ENCODE data around the gene RIOK3.

Gene RIOK3, protein sequence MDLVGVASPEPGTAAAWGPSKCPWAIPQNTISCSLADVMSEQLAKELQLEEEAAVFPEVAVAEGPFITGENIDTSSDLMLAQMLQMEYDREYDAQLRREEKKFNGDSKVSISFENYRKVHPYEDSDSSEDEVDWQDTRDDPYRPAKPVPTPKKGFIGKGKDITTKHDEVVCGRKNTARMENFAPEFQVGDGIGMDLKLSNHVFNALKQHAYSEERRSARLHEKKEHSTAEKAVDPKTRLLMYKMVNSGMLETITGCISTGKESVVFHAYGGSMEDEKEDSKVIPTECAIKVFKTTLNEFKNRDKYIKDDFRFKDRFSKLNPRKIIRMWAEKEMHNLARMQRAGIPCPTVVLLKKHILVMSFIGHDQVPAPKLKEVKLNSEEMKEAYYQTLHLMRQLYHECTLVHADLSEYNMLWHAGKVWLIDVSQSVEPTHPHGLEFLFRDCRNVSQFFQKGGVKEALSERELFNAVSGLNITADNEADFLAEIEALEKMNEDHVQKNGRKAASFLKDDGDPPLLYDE

GRCh38 chr18:23452728-23453679 is at the start of gene RIOK3:
Gene RIOK3, plus strand, starts transcription at chr18:23453287. Its CDS starts 153 bp downstream, at chr18:23453440.
- TF ChIP-seq, protein P1, sequence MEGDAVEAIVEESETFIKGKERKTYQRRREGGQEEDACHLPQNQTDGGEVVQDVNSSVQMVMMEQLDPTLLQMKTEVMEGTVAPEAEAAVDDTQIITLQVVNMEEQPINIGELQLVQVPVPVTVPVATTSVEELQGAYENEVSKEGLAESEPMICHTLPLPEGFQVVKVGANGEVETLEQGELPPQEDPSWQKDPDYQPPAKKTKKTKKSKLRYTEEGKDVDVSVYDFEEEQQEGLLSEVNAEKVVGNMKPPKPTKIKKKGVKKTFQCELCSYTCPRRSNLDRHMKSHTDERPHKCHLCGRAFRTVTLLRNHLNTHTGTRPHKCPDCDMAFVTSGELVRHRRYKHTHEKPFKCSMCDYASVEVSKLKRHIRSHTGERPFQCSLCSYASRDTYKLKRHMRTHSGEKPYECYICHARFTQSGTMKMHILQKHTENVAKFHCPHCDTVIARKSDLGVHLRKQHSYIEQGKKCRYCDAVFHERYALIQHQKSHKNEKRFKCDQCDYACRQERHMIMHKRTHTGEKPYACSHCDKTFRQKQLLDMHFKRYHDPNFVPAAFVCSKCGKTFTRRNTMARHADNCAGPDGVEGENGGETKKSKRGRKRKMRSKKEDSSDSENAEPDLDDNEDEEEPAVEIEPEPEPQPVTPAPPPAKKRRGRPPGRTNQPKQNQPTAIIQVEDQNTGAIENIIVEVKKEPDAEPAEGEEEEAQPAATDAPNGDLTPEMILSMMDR (conservative IDR thresholded peaks at IDR 0.05) = no peak
- no peak for TF ChIP-seq ZFX (IDR thresholded peaks at IDR 0.05)
- peak within 1 kb of the TSS; percentile 70 for H3K27ac ChIP-seq

DNA sequence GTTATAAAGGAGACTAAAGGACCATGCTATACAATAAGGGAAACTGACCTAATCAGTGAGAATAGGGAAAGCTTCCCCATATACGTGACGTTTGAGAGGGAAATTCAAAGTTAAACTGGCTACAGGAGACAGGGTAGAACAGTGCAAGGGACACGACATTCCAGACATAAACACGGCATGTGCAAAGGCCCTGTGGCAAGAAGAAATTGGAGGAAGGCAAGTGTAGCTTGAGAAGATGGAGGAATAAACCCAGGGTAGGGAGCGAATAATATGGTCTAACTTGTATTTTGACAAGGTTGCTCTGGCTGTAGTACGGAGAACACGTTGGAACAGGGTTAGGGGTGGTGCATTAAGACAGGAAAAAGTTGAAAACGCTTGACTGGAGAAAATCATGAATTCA is 49.8 kb upstream of the RIOK3 start:
- no peak overlapping the region for H3K27ac ChIP-seq
- TF ChIP-seq ZFX (IDR thresholded peaks at IDR 0.05) = no peak
- TF ChIP-seq, protein P1 (conservative IDR thresholded peaks at IDR 0.05) = no peak

DNA sequence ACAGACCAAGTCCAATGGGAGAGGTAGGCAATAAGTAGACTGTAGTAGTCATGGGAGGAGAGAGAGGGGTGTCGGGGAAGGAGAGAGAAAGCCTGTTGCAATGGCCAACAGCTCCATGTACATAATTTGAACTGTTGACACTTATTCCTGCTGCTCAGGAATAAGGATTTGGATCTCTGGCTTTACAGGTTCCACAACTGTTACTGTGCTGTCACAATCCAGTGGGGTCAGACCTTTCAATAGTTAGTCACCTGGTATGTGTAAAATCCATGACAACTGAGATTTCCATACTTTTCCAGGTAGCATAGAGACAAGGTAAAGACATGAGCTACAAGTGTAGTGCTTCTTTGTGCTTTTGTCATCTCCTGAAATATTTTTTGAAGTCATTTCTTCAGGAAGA is 47.5 kb upstream of the RIOK3 start:
- no peak overlapping the region for H3K27ac ChIP-seq
- TF ChIP-seq, protein P1 (conservative IDR thresholded peaks at IDR 0.05) = no peak
- no peak for TF ChIP-seq ZFX (IDR thresholded peaks at IDR 0.05)

DNA sequence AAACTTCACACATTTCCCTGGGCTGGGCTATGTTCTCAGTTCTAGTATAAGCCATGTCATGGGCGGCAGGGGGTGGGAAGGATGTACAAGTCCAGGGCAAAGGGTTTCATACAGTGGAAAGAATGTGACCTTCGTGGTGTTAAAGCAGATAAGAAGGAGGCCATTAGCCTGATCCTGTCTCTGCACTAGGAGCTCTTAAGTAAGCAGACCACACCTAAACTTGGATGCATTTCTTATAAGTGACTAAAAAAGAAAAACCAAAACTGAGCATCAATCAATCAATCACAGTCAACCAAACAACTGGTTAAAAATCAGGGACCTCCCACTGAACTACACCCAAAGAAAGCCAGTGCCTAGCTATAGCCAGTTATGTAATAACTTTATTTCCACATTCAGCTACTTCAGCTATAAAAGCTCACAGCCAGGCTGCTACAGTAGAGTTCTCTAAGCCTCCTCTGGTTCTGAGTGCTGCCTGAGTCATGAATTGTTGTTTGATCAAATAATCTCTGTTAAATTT is 46.8 kb upstream of the RIOK3 start:
- TF ChIP-seq, protein P1 (conservative IDR thresholded peaks at IDR 0.05) = no peak
- TF ChIP-seq ZFX (IDR thresholded peaks at IDR 0.05) = no peak
- H3K27ac ChIP-seq = no peak overlapping the region

- H3K27ac ChIP-seq = no peak overlapping the region
Measured at GRCh38 chr18:23412351-23412964, 40.6 kb upstream of the RIOK3 start.

GRCh38 chr18:23415515-23415914 is 37.6 kb upstream of the RIOK3 start:
- no peak overlapping the region for H3K27ac ChIP-seq
- TF ChIP-seq, protein P1 (conservative IDR thresholded peaks at IDR 0.05) = no peak
- no peak for TF ChIP-seq ZFX (IDR thresholded peaks at IDR 0.05)

More at GRCh38 chr18:23412351-23412964, 40.6 kb upstream of the RIOK3 start:
- TF ChIP-seq, protein P1 (conservative IDR thresholded peaks at IDR 0.05) = no peak
- no peak for TF ChIP-seq ZFX (IDR thresholded peaks at IDR 0.05)
